ENCODE data around the gene PIK3C3.

The PIK3C3 gene

DNA sequence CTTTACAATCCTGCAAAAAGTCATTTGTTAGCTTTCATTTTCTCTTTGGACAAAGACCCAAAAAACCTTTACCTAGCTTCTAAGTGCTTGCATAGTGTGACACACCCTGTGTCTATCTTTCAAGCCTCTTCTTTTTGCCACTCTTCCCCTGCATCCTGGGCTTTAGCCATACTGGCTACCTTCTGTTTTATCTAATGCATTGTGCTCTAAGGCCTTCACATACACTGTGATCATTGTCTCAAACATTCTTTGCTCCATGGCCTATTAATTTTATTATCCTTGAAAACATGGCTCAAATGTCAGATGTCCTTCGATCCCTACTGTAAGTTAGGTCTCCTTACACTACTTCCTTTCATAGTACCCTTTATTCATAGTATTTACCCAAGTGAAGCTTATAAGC is 84.4 kb downstream of the PIK3C3 start:
- Histone ChIP-seq H3K4me2 (ENCODE audit: low read length) (no peak overlapping the region), H4K20me1 (ENCODE audit: control insufficient read depth, insufficient read depth, low read depth, low read length) (no peaks in the 10 kb centered on the region), H3K9me3 (ENCODE audit: control insufficient read depth, insufficient read depth, low read length) (no peaks in the 10 kb centered on the region), H3K36me3 (ENCODE audit: control insufficient read depth, low read length) (peaks cover 22% of the 10 kb centered on the region), H3K9me2 (replicated peaks; ENCODE audit: control insufficient read depth, low read length) (no peaks in the 10 kb centered on the region), H3K4me3 (ENCODE audit: low read length) (no peak overlapping the region), H3K27ac (ENCODE audit: low read depth, low read length) (no peak overlapping the region), H3F3A (ENCODE audit: control insufficient read depth, insufficient read depth) (no peaks in the 10 kb centered on the region), H3K79me2 (ENCODE audit: control insufficient read depth, low read length) (no peaks in the 10 kb centered on the region), H3K4me1 (ENCODE audit: control insufficient read depth, low read length) (no peaks in the 10 kb centered on the region), H3K27me3 (ENCODE audit: control insufficient read depth, low read length) (no peaks in the 10 kb centered on the region)
- TF ChIP-seq, protein P1, sequence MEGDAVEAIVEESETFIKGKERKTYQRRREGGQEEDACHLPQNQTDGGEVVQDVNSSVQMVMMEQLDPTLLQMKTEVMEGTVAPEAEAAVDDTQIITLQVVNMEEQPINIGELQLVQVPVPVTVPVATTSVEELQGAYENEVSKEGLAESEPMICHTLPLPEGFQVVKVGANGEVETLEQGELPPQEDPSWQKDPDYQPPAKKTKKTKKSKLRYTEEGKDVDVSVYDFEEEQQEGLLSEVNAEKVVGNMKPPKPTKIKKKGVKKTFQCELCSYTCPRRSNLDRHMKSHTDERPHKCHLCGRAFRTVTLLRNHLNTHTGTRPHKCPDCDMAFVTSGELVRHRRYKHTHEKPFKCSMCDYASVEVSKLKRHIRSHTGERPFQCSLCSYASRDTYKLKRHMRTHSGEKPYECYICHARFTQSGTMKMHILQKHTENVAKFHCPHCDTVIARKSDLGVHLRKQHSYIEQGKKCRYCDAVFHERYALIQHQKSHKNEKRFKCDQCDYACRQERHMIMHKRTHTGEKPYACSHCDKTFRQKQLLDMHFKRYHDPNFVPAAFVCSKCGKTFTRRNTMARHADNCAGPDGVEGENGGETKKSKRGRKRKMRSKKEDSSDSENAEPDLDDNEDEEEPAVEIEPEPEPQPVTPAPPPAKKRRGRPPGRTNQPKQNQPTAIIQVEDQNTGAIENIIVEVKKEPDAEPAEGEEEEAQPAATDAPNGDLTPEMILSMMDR (IDR thresholded peaks at IDR 0.05; ENCODE audit: low read depth, low read length, poor library complexity, severe bottlenecking), result no peak
- TF ChIP-seq EZH2phosphoT487 (IDR thresholded peaks at IDR 0.05; ENCODE audit: borderline replicate concordance, low read length), result no peak

DNA sequence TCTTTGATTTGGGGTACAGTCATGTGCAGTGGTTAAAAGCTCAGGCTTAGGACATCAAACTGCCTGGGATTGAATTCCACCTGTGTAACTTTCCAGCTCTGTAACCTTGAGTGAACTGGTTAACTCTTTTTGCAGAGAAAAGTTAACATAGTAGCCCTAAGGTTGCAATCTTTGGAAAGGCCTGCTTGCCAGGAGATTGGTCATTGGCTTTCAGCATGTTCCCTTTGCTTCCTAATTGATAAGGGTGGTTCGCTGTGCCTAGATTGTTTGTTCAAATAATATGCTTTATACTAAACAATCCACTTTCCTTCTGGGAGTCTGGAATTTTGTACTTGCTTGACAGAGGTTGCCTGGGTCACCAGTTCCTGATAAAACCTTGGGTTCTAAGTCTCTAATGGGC is 86.8 kb downstream of the PIK3C3 start:
- no peaks in the 10 kb centered on the region for H3K79me2 ChIP-seq (ENCODE audit: control insufficient read depth, low read length)
- TF ChIP-seq EZH2phosphoT487 (IDR thresholded peaks at IDR 0.05; ENCODE audit: borderline replicate concordance, low read length), result no peak
- TF ChIP-seq, protein P1 (IDR thresholded peaks at IDR 0.05; ENCODE audit: low read depth, low read length, poor library complexity, severe bottlenecking), result no peak
- no peaks in the 10 kb centered on the region for H3K9me3 ChIP-seq (ENCODE audit: control insufficient read depth, insufficient read depth, low read length)
- no peaks in the 10 kb centered on the region for H3K4me1 ChIP-seq (ENCODE audit: control insufficient read depth, low read length)
- peaks cover 16% of the 10 kb centered on the region for H3K36me3 ChIP-seq (ENCODE audit: control insufficient read depth, low read length)
- no peak overlapping the region for H3K4me3 ChIP-seq (ENCODE audit: low read length)
- no peaks in the 10 kb centered on the region for H3K27me3 ChIP-seq (ENCODE audit: control insufficient read depth, low read length)
- no peaks in the 10 kb centered on the region for H4K20me1 ChIP-seq (ENCODE audit: control insufficient read depth, insufficient read depth, low read depth, low read length)
- H3K4me2 ChIP-seq (ENCODE audit: low read length), result no peak overlapping the region
- no peak overlapping the region for H3K27ac ChIP-seq (ENCODE audit: low read depth, low read length)
- H3K9me2 ChIP-seq (replicated peaks; ENCODE audit: control insufficient read depth, low read length), result no peaks in the 10 kb centered on the region
- no peaks in the 10 kb centered on the region for H3F3A ChIP-seq (ENCODE audit: control insufficient read depth, insufficient read depth)

DNA sequence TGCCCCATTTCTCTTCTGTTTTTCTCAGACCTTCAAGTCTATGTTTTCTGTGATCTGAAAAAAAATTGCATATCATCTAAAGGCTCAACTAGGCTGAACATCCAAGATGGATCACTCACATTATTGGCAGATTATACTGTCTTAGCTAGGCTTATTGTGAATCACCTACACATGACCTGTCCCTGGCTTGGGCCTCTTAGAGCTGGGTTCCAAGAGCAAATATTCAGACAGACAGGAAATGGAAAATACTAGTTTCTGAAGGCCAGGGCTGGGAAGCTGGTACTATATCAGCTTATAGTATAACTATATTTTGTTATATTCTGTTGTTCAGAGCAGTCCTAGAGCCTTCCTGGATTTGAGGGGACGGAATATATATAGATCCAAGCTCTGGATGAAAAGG is 90.3 kb downstream of the PIK3C3 start:
- H3K79me2 ChIP-seq (ENCODE audit: control insufficient read depth, low read length), result no peaks in the 10 kb centered on the region
- no peaks in the 10 kb centered on the region for H3K9me3 ChIP-seq (ENCODE audit: control insufficient read depth, insufficient read depth, low read length)
- H4K20me1 ChIP-seq (ENCODE audit: control insufficient read depth, insufficient read depth, low read depth, low read length), result no peaks in the 10 kb centered on the region
- no peaks in the 10 kb centered on the region for H3K27me3 ChIP-seq (ENCODE audit: control insufficient read depth, low read length)
- no peaks in the 10 kb centered on the region for H3F3A ChIP-seq (ENCODE audit: control insufficient read depth, insufficient read depth)
- no peak overlapping the region for H3K4me2 ChIP-seq (ENCODE audit: low read length)
- TF ChIP-seq EZH2phosphoT487 (IDR thresholded peaks at IDR 0.05; ENCODE audit: borderline replicate concordance, low read length), result no peak
- TF ChIP-seq, protein P1 (IDR thresholded peaks at IDR 0.05; ENCODE audit: low read depth, low read length, poor library complexity, severe bottlenecking), result no peak
- H3K4me3 ChIP-seq (ENCODE audit: low read length), result no peak overlapping the region
- no peaks in the 10 kb centered on the region for H3K4me1 ChIP-seq (ENCODE audit: control insufficient read depth, low read length)
- no peak overlapping the region for H3K27ac ChIP-seq (ENCODE audit: low read depth, low read length)
- peaks cover 6% of the 10 kb centered on the region; the same call in 1 of the 2 replicates for H3K36me3 ChIP-seq (ENCODE audit: control insufficient read depth, low read length)
- no peaks in the 10 kb centered on the region for H3K9me2 ChIP-seq (replicated peaks; ENCODE audit: control insufficient read depth, low read length)

DNA sequence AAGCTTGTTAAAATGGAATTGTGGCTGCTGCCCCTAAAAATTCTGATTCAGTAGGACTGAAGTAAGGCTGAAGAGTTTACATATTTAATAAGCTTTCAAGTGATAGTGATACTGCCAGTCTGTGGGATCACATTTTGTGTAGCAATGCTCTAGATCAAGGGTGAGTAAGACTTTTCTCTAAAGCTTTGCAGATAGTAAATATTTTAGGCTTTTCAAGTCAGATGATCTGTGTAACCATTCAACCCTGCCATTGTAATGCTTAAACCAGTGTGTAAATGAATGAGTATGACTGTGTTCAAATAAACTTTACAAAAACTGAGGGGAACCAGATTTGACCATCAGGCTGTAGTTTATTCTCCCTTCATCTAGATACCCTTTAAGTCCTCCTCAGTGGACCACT is 92.7 kb downstream of the PIK3C3 start:
- H3K27ac ChIP-seq (ENCODE audit: low read depth, low read length), result no peak overlapping the region

More for the DNA sequence above, 92.7 kb downstream of the PIK3C3 start:
- no peaks in the 10 kb centered on the region for H3K4me1 ChIP-seq (ENCODE audit: control insufficient read depth, low read length)
- H3K9me3 ChIP-seq (ENCODE audit: control insufficient read depth, insufficient read depth, low read length), result no peaks in the 10 kb centered on the region
- H4K20me1 ChIP-seq (ENCODE audit: control insufficient read depth, insufficient read depth, low read depth, low read length), result no peaks in the 10 kb centered on the region
- H3K79me2 ChIP-seq (ENCODE audit: control insufficient read depth, low read length), result no peaks in the 10 kb centered on the region
- H3K36me3 ChIP-seq (ENCODE audit: control insufficient read depth, low read length), result peaks cover 6% of the 10 kb centered on the region; the same call in 1 of the 2 replicates
- no peaks in the 10 kb centered on the region for H3K27me3 ChIP-seq (ENCODE audit: control insufficient read depth, low read length)
- H3K4me2 ChIP-seq (ENCODE audit: low read length), result no peak overlapping the region
- H3K4me3 ChIP-seq (ENCODE audit: low read length), result no peak overlapping the region
- no peaks in the 10 kb centered on the region for H3F3A ChIP-seq (ENCODE audit: control insufficient read depth, insufficient read depth)
- no peaks in the 10 kb centered on the region for H3K9me2 ChIP-seq (replicated peaks; ENCODE audit: control insufficient read depth, low read length)
- TF ChIP-seq, protein P1 (IDR thresholded peaks at IDR 0.05; ENCODE audit: low read depth, low read length, poor library complexity, severe bottlenecking), result no peak
- no peak for TF ChIP-seq EZH2phosphoT487 (IDR thresholded peaks at IDR 0.05; ENCODE audit: borderline replicate concordance, low read length)
